Astrocyte of the cerebellum (primary cell): ENCODE measurements around the gene TTBK2.
"Not testable (repeated sequence)": the region's sequence is repeated elsewhere in the genome, so short reads cannot be mapped to it uniquely, and the experiment has no call there.

Source experiments
- DNase-seq: peaks from one replicate; pipeline ENCODE4 v3.0.0-alpha.2; 2011; ENCODE audit warnings: low read depth
- H3K4me3 ChIP-seq: 2 replicates; pipeline ENCODE4 v1.5.1; 2011; ENCODE audit warnings: mild to moderate bottlenecking, low read depth, low read length, moderate library complexity
- in situ Hi-C: cut with HindIII; loops from 2 replicates; pipeline ENCODE4 v1.10.0; 2017; ENCODE audit warnings: low sequenced_read_pairs
- TF ChIP-seq, protein P1 (sequence below): IDR thresholded peaks from 2 replicates; pipeline ENCODE4 v1.5.1; 2012; ENCODE audit warnings: low read length, low read depth, moderate library complexity, mild to moderate bottlenecking; ENCODE audit errors: missing control alignments

The TTBK2 gene

DNA sequence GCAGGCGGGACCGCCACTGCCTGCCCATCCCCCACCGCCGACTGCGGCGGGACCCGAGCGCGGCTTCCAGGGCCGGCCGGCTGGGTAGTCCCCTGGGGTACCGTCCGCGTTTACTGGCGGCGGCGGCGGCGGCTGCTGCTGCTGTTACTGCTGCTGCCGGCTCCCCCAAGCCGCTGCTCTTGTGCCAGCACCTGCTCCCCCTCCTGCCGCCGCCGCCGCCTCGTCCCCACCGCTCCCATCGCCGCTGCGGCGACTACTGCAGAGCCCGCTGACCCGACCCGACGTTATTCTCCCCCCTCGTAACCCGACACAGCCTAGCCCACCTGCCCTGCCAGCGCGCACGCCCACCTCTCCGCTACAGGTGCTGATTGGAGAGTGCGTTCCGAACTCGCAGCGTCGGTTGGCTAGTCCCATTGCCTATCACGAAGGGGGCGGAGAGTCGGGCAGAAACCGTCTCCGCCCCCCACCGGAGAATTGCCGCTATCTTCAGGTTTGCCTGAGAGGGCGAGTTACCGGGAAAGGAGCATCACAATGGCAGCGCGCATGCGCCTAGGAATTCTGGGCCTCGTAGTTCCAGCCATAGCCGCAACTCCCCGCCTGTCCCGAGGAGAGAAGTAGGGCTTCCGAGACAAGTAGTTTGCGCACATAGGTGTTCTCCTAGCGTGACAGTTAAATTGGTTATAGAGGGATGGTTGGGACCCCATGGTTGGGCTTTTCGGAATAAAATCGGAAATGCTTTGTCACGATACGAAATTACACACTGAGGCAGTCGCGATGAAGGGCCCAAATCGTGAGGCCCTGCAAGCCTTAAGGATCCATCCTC lies at the start of gene TTBK2:
Gene TTBK2, minus strand, starts transcription at position 260 of the 823 bp plus-strand sequence. CDS start 42,161 bp downstream, outside the sequence.
- in situ Hi-C loops = loop anchor here (25.0 kb wide), 1 partner anchor 108 kb away; no protein-coding TSS in a partner anchor

DNA sequence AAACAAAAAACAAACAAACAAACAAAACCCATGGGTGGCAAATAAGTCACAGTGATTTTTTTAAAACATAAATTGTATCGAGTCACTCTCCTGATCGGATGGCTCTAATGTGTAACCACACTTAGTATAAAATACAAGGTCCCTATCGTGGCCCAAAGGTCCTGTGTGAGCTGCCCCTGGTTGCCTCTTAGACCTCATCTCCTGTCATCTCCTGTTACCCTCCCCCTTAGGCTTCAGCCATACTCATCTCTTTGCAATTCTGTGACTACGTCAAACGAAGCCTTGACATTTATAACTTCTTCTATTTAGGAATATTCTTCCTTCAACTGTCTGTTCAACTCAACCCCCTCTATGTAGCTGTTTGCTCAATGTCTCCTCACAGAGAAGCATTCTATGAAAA lies 43.9 kb upstream of the TTBK2 start:
- H3K4me3 ChIP-seq = no peak overlapping the region
- TF ChIP-seq, protein P1, sequence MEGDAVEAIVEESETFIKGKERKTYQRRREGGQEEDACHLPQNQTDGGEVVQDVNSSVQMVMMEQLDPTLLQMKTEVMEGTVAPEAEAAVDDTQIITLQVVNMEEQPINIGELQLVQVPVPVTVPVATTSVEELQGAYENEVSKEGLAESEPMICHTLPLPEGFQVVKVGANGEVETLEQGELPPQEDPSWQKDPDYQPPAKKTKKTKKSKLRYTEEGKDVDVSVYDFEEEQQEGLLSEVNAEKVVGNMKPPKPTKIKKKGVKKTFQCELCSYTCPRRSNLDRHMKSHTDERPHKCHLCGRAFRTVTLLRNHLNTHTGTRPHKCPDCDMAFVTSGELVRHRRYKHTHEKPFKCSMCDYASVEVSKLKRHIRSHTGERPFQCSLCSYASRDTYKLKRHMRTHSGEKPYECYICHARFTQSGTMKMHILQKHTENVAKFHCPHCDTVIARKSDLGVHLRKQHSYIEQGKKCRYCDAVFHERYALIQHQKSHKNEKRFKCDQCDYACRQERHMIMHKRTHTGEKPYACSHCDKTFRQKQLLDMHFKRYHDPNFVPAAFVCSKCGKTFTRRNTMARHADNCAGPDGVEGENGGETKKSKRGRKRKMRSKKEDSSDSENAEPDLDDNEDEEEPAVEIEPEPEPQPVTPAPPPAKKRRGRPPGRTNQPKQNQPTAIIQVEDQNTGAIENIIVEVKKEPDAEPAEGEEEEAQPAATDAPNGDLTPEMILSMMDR = no peak
- in situ Hi-C loops = no loop called here
- DNase-seq = no peak

More for the DNA sequence above, at the start of gene TTBK2:
- peak; percentile 97 for DNase-seq
- peak within 1 kb of the TSS; percentile 53 for H3K4me3 ChIP-seq
- TF ChIP-seq, protein P1 = no peak

DNA sequence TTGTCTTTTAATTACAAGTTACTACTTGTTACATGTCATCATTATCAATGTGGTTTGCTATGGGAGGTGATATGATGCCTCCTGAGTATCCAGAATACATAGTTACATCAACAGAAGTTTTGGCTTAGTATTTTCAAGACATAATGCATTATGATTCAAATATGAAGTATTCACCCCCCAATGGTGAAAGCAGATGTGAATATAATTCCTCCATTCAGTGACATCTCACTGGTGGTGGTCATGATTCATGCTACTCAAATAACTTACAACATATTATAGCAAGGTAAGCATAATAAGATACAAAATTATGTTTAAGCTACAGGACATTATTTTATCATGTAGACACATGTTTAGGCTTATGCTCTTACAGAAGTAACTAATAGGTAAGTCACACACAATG lies 34.9 kb upstream of the TTBK2 start:
- peak; percentile 26 for DNase-seq
- H3K4me3 ChIP-seq = no peak overlapping the region
- TF ChIP-seq, protein P1 = no peak
- in situ Hi-C loops = no loop called here

DNA sequence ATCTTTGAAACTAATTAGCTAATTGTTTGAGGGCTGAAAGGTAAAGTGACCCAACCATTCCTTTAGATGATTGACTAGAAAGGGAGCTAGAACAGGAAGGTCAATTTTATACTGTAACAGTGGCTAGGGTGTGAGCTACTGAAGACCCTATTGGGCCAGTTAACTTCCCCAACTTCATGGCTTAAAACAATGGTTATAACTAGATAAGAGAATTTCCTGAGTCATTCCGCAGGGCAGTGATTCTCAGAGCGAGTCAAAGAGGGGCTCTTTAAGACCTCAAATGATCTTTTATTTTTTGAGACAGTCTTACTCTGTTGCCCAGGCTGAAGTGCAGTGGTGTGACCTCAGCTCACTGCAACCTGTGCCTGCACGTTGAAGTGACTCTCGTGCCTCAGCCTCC lies 33.7 kb upstream of the TTBK2 start:
- in situ Hi-C loops = no loop called here
- TF ChIP-seq, protein P1 = no peak
- no peak for DNase-seq
- H3K4me3 ChIP-seq = no peak overlapping the region

DNA sequence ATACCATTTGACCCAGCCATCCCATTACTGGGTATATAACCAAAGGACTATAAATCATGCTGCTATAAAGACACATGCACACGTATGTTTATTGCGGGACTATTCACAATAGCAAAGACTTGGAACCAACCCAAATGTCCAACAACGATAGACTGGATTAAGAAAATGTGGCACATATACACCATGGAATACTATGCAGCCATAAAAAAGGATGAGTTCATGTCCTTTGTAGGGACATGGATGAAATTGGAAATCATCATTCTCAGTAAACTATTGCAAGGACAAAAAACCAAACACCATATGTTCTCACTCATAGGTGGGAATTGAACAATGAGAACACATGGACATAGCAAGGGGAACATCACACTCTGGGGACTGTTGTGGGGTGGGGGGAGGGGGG lies 28.3 kb upstream of the TTBK2 start:
- not testable (repeated sequence) for DNase-seq, H3K4me3 ChIP-seq
- in situ Hi-C loops = loop anchor here (25.0 kb wide), 1 partner anchor 262 kb away; no protein-coding TSS in a partner anchor

DNA sequence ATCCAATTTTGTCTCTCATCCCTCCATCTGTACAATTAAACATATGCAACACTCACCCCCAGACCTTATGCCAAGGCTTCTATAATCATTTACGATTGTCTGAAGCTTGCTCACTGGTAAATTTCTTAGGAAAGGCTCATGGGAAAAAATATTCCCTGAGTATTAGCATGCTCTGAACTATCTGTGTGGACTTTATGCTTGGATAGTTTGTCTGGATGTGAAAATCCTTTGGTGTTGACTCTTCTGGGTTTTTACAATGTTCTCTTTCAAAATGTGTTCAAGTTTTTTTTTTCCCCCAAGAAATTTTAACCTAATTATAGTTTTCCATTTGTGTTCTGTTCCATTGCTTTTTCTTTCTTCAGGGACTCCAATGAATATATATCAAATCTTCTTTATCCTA lies 19.9 kb upstream of the TTBK2 start:
- in situ Hi-C loops = loop anchor here (25.0 kb wide), 1 partner anchor 253 kb away; no protein-coding TSS in a partner anchor
- DNase-seq = no peak
- TF ChIP-seq, protein P1 = no peak
- H3K4me3 ChIP-seq = no peak overlapping the region

DNA sequence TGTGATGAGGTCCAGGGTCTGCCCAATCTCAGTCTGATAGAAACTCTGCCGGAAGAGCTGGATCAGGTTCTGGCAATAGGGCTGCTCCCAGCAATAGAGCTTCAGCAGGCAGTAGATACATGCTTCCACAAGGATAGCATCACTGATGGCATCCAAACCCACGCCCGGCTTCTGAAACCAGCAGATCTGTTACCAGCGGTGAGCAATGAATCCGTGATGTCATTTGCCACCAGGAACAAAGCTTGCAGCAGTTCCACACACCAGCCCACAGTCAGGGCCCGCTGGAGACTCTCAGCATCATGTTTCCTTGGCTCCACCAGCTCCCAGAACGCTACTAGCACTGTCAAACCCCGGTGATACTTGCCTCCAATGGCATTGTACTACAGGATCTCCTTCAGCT lies 19.3 kb upstream of the TTBK2 start:
- no peak overlapping the region for H3K4me3 ChIP-seq
- in situ Hi-C loops = loop anchor here (25.0 kb wide), 1 partner anchor 253 kb away; no protein-coding TSS in a partner anchor
- no peak for DNase-seq
- TF ChIP-seq, protein P1 = no peak
